ENCODE data around the gene CEMP1.

Gene CEMP1

DNA sequence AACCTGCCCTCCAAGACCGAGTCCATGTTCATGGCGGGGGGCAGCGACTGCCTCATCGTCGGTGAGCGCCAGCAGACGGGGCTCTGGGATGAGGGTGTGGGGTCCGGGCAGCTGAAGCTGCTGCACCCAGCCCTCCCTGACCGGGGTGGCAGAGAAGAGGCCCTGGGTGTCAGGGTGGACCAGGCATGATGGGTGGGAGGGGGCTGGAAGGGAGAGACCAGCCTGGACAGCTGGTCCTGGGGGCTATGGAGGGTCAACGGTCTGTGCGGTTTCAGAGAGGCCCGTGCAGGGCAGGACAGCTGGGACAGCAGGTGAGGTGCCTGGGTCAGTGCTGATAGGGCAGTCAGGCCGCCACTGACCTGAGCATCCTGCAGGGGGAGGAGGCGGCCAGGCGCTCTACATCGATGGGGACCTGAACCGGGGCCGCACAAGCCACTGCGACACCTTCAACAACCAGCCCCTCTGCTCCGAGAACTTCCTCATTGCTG lies 30.7 kb downstream of the CEMP1 start:
- no peak for FAIRE-seq

DNA sequence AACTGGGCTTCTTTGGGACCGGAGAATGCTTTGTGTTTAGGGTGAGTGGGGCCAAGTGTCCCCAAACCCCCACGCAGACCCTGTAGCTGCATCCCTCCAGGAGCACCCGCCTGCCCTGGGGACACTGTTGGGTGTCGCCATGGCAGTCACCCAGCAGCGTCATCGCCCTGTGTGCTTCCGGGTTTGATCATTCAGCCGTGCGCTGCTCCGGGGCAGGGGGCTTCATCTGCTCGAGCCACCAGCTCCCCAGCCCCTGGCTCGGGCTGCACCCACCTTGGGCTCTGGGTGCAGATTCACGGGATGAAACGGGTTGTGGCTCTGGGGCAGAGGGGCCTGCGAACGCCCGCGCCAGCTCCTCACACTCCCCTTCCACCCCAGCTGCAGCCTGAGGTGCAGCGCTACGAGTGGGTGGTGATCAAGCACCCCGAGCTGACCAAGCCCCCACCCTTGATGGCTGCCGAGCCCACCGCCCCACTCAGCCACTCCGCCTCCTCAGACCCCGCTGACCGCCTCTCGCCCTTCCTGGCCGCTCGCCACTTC lies 31.2 kb downstream of the CEMP1 start:
- FAIRE-seq = no peak

DNA sequence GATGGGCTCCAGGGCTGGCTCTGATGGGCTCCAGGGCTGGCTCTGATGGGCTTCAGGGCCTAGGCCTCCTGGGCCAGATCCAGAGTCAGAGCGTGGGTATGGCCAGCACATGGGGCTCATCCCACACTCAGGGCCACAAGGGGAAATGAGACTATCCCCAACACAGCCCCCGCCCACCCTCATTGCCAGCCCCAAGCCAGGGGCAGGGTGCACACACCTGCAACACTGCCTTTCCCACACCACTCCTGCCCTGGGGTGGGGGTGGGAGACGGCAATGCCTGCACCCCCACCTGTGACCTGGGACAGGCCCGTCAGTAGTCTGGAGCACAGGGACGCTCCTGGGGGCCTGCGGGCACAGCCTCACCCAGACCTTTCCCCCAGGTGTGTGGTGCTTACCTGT lies 31.8 kb downstream of the CEMP1 start:
- no peak for FAIRE-seq

DNA sequence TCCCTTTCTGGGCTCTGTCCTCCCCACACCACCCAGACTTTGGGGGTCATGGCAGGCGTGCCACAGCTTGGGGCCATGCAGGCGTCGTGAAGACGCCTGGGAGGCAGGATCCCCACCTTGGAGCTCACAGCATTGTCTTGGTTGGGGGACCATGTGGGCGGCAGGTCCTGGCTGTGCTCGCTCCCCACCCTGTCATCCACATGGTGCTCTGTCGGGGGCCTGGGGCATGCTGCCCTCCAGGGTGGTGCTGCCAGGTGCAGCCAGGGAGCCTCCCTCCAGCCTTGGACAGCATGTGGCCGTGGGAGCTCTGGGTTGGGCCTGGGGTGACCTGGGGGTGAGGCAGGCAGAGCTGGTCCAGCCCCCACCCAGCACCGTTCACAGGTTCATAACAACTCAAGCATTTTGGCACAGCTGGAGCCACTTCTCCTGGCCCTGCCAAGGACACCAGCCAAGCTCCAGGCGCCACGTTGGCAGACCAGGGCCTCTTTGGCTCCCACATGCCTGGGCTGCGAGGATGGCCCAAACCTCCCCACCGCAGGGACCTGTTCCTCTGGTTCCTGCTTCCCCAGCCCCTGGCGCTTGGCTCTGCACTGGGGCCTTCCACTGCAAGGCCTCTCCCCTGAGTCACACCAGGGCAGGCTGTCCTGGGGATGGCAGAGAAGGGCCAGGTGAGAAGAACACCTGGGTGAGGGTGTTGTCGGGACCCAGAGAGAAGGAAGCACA lies 32.5 kb downstream of the CEMP1 start:
- no peak for FAIRE-seq

DNA sequence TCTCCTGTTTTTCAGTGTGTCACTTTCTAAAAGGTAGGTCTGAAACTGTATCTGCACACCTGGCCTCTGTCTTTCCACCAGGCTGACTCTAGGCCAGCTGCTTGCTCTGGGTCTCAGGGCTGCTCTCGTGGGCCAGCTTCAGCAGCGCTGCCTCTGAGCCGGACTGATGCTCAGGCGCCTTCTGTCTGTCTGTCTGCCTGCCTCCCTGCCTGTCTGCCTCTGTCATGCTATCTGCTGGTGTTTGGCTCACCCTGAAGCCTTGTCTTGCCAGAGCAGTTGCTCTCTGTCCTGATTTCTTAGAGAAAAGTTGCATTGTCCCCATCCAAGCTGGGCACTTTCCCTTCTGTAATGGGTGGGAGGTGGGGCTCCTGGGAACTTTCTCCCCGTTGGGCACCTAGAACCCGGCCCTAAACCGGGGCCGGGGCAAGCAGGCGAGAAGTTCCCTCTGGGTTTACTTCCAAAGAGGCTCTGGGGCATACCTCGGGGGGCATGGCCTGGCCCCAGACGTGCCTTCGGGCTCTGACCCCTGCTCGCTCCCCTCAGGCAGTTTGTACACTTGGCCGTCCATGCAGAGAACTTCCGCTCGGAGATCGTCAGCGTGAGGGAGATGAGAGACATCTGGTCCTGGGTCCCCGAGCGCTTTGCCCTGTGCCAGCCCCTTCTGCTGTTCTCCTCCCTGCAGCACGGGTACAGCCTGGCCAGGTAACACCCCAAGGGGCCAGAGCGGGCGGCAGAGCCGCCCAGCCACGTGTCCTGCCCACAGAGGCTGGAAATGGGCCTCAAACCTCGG lies 33.3 kb downstream of the CEMP1 start:
- FAIRE-seq = no peak

DNA sequence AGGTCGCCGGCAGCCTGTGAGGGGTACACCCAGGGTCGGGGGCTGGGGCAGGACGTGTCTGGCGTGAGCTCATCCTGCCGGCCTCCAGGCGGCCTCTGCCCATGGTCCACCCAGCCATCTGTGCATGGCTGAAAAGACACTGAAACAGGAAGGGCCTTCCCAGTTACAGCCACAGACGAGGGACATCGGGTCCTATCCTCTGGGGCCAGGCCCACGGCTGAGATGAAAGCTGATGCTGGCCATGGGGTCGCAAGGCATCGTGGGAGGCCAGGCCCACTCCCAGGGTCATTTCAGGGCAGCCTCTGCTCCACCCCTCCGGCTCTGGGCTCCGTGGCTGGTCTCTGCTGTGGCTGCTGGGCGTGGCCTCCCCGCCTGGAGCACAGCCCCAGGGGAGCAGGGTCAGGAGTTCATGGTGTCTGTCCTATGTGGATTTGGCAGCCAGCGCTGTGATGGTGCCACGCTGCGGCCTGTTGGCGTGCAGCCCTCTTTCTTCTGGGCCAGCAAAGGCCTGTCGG lies 34.0 kb downstream of the CEMP1 start:
- FAIRE-seq = no peak

DNA sequence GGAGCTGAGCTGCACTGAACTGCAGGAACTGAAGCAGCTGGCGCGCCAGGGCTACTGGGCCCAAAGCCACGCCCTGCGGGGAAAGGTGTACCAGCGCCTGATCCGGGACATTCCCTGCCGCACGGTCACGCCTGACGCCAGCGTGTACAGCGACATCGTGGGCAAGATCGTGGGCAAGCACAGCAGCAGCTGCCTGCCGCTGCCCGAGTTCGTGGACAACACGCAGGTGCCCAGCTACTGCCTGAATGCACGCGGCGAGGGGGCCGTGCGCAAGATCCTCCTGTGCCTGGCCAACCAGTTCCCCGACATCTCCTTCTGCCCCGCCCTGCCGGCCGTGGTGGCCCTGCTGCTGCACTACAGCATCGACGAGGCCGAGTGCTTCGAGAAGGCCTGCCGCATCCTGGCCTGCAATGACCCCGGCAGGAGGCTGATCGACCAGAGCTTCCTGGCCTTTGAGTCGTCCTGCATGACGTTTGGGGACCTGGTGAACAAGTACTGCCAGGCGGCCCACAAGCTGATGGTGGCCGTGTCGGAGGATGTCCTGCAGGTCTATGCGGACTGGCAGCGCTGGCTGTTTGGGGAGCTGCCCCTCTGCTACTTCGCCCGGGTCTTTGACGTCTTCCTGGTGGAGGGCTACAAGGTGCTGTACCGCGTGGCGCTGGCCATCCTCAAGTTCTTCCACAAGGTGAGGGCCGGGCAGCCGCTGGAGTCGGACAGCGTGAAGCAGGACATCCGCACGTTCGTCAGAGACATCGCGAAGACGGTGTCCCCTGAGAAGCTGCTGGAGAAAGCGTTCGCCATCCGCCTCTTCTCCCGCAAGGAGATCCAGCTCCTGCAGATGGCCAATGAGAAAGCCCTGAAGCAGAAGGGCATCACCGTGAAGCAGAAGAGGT lies 34.7 kb downstream of the CEMP1 start:
- FAIRE-seq = no peak

DNA sequence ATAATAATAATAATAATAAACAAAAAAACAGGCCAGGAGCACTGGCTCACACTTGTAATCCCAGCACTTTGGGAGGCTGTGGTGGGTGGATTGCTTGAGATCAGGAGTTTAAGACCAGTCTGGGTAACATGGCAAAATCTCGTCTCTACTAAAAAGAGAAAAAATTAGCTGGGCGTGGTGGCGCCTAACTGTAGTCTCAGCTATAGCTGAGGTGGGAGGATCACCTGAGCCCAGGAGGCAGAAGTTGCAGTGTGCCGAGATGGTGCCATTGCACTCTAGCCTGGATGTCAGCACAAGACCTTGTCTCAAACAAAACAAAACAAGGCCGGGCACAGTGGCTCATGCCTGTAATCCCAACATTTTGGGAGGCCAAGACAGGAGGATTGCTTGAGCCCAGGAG lies 36.2 kb downstream of the CEMP1 start:
- FAIRE-seq = no peak

DNA sequence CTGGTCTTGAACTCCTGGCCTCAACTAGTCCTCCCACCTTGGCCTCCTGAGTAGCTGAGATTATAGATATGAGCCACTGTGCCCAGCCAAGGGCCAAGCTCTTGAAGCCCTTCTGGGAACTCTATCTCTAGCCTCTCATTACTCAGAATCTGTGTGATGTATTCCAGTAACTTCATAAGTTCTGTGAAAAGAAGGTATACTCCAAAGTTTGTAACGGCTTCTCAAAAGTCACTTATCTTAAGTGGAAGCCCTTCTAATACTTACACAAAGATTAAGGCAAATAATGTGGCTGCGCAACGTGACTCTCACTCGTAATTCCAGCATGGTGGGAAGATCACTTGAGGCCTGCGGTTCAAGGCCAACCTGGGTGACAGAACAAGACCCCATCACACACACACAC lies 36.6 kb downstream of the CEMP1 start:
- no peak for FAIRE-seq

DNA sequence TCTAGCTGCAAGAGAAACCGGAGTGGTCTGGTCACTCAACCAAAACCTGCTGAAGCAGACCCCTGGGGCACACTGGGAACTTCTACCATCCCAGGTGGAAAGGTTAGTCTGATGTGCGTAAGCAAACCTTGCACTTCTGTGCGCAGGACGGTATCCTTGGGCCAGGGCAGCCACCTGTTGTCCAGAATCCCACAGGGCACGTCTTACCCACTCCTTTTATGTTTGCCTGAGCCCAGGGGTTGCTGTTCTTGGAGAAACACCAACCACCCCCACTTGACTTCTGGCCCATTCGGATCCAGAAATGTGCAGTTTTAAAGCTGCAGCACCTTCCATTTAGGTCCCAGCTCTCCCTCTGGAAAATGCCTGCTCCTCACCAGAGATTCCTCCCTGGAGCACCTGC lies 37.6 kb downstream of the CEMP1 start:
- FAIRE-seq = no peak

DNA sequence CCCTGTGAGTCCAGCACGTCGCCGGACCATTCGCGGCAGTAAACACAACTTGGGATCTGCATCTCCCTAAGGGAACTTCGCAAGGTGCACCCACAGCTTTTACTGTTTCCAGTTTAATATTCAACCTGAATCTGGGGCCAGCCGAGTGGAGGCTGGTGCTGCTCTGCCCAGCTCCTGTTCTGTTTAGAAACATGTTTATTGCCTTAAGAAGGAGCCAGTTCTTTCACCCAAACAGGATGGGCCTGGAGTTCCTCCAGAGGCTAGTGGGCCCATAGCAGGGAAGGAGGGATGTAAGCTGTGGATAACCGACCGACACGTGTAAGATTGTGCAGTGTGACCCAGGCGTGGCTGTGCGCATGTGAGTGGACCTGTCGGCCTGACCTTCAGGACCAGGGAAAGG lies 38.9 kb downstream of the CEMP1 start:
- no peak for FAIRE-seq

DNA sequence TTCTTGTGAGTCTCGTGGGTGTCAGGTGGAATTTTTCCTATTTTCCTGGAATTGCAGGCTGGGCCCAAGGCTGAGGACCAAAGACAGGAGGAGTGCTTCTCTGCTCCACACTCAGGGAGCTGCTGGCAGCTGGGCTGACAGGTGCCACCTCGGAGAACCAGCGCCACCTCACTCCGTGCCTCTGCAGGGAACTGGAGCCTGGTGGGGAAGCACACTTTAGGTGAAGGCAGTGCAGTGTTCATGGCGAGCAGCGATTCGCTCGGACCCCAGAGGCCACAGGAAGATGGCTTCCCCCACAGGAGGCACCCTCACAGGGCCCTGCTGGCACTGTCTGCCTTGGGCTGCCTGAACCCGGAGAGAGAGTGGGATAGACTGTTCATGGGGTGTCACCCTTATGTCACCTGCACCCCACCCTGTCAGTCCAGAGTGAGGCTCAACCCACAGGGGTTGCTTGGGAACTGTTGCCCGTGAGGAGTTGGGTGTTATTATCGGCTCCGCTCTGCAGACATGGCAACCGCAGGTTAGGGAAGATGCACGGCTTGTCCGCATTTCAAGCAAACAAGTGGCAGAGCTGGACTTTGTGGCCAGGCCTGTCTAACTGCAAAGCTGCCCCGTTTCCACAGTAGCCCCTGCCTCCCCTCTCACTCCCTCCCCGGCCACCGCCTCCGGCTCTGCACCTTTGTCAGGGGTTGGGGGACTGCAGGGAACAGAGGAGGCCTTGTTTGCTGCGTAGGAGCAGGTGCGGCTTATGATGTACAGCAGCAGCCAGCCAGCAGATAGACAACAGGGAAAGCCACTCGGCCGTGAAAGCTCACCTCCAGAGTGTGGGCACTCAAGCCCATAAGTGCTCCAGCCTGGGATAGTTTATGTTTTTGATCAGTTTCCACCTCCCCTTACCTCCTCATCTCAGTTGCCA lies 40.8 kb downstream of the CEMP1 start:
- FAIRE-seq = no peak

DNA sequence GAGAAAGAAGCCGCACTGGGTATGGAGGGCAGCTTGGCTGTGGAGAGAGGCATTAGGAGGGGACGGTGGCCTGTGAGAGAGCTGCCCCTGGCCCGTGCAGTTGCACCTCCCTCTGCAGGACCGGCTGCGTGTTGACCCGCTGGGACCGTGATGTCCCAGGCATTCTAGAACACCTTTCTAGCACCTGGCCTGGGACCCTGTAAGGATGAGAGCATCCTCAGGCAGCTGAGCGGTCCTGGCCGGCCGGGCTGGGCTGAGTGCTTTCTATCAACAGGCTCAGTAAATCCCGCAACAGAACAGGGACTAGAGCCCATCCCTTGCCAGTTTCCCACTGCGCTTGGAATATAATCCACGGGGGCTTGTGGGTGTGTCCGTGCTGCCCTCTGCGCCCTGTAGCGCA lies 41.6 kb downstream of the CEMP1 start:
- no peak for FAIRE-seq

DNA sequence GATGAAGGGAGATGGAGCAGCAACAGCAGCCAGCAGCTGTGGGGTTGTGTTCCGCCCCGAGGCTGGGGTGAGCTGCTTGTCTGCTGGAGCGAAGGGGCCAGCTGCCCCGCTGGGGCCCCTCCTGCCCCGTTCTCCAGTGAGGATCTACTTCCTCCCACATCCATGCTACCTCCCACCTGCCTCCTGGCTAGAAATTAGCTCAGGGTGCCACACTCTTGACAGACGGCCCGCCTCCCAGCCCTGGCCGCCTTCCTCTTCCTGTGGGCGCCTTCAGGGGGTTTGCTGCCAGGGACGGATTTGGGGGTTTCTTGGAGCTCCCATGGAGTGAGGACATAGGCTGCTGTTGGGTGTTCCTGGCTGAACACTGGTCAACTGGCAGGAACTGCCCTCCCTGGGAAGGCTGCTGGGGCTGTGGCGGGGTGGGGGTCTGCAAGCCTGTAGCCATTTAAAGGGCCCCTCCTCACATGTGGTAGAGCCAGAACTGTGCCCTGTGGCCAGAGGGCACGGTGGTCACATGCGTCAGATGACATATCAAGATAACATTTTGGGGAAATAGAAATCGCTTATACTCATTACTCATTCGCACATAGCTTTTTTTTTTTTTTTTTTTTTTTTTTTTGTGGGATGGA lies 43.2 kb downstream of the CEMP1 start:
- no peak for FAIRE-seq

DNA sequence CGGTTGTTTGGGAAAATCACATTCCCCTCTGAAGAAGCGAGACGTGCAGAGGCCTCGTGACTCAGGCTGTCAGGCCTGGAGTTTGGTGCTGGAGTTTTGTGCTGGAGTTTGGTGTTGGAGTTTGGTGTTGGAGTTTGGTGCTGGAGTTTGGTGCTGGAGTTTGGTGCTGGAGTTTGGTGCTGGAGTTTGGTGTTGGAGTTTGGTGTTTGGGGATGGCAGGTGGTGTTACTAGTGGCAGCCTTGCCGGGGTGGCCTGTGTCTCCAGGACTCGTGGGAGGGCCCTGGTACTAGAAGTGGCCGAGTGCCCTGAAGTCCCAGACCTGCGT lies 43.7 kb downstream of the CEMP1 start:
- FAIRE-seq = no peak

DNA sequence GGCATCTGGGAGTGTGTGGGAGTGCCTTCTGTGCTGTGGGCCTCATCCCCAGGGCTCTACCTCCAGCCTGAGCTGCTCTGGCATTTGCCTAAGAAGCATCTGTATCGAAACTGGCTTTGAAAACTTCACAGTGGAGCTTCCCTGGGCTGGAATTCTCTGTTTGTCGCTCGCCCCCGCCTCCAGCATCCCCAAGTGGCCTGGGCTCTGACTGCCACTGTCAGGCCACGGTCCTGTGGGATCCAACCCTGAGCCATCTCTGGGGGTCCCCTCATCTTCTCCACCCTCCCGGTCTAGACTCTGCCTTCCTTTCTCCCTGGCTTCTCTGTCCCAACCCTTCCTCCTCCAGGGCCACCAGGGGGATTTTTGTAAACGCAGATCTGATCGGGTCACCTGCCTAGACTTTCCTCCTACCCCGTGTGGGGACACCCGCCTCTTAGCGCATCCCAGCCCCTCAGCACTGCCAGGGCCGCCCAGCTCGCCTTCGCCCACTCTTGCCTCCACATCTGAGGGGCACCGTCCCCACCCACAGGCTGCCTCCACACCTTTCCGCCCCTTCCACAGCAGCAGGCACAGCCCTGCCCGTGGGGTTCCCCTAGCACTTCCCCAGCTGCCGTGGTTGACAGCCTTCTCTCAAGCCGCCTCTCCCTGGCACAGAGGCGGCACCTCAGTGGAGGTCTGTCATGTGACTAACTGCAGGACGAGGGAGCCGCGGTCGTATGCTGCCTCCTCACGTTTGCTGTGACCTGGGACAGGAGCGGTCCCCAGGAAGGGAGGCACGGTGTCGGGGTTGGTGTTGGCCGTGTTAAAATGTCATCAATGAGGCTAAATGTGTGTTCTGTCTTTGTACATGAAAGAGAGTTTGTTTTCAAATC lies 44.3 kb downstream of the CEMP1 start:
- FAIRE-seq = no peak

DNA sequence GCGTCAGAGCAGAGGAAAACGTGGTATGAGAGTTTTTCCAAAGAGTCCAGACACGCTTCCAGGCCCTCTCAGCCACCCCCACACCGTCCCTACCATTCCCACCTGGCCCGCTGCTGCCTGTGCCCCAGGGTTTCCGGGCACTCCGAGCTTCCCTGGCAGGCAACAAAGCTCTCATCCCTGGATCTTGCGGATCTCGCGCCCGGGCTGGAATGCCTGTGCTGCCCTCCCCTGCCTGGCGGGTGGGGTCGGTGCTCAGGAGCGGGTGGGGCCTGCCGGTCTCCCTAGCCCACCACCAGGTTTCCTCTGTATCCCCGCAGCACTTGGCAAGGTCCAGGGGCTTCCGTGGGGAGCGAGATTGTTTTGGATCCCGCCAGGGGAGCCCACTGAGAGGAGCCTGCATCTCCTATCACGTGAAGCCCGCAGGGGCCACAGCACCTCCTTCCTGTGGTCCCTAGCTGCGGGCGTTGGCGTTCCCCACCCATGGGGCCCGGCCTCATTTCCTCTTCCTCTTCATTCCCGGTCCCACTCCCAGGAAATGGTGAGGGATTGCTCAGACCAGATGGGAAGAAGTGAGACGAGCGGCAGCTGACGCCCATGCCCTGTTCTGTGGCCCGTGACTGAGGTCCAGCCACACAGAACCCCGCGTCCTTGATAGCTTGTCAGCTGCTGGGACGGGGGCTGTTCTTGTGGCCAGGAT lies 45.2 kb downstream of the CEMP1 start:
- no peak for FAIRE-seq

DNA sequence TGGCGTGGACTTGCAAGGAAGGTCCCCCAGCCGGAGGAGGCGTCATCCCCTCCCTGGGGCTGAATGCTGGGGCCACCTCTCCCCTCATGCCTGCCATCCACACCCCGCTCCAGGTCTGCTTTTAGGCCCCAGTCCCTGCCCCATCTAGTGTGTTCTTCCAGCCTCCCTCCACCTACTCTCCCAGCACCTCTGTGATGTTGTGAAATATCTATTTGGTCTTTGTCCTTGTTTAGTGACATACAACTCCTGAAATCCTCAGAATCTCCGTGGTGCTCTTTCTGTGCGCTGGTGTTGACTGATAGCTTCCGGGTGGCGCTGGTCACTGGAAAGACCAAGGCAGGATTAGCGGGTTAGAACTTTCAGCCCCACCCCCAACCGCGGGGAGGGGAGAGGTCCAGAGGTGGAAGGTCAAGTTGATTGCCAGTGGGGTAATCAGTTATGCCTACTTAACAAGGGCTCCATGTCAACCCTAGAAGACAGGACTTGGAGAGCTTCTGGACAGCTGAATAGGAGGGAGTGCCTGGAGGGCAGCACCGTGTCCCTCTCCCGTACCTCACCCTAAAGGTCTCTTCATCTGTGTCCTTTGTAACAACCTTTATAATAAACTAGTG lies 46.2 kb downstream of the CEMP1 start:
- no peak for FAIRE-seq
